ENCODE measurements around the gene HNF1A.

HNF1A gene

DNA sequence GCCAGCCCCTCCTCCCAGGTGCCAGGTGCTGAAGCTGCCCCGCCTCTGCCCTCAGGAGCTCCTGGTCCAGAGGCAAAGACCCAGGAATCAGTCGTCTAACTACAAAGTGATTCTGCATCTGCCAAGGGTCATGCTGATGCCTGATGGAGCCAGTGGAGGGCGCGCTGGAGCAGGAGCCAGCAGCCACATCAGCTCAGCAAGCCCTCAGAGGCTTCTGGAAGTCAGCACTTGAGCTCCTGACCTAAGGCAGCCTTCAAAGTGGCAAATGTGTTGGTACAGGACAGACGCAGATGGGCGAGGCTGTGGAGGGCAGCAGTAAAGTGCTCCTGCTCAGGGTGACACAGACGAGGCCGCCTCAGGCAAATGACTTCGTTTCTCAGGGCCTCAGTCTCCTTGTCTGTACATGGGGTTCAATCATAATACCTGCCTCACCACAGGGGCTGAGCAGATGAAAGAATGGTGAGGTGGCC lies 27.0 kb downstream of the HNF1A start:
- peak; percentile 23 to 56 for DNase-seq
- no peak overlapping the region for H2AK5ac ChIP-seq (ENCODE audit: low read length)
- no peak overlapping the region for H2BK5ac ChIP-seq (ENCODE audit: low read depth, low read length, poor library complexity)
- no peak overlapping the region for H3K4ac ChIP-seq (ENCODE audit: low read depth, low read length)
- no peak overlapping the region for H3K4me2 ChIP-seq (ENCODE audit: low read length)
- no peak overlapping the region for H2AFZ ChIP-seq (ENCODE audit: insufficient read depth, low read length, poor library complexity)
- H3K23ac ChIP-seq (ENCODE audit: low read length) = no peak overlapping the region
- H3K9ac ChIP-seq (ENCODE audit: low read length) = no peak overlapping the region
- no peak overlapping the region for H2BK120ac ChIP-seq (ENCODE audit: insufficient read depth, low read length, poor library complexity)
- no peaks in the 10 kb centered on the region for H3K79me2 ChIP-seq (ENCODE audit: control insufficient read depth, insufficient read depth, low read length, poor library complexity)
- no peak overlapping the region for H4K12ac ChIP-seq (ENCODE audit: low read depth, low read length)
- no peak overlapping the region for H3K4me3 ChIP-seq (ENCODE audit: low read depth, low read length)
- peaks cover 25 to 36% of the 10 kb centered on the region in 2 experiments for H3K36me3 ChIP-seq (ENCODE audit: control insufficient read depth in 1 of 2, insufficient read depth in 2 of 2, low read length in 2 of 2)
- H4K91ac ChIP-seq (ENCODE audit: low read depth, low read length) = no peak overlapping the region
- no peak overlapping the region for H3K14ac ChIP-seq (ENCODE audit: low read length)
- no peak overlapping the region for H2BK12ac ChIP-seq (ENCODE audit: low read length)
- no peak overlapping the region for H3K27ac ChIP-seq (ENCODE audit: low read depth, low read length)
- no peak overlapping the region for H4K8ac ChIP-seq (ENCODE audit: low read depth, low read length)
- no peaks in the 10 kb centered on the region for H3K27me3 ChIP-seq (ENCODE audit: insufficient read depth, low read length)
- no peak overlapping the region for H3K18ac ChIP-seq (ENCODE audit: low read length)
- no peaks in the 10 kb centered on the region for H3K79me1 ChIP-seq (ENCODE audit: low read length)
- no CpG with 5 or more reads among the region's 9 CpGs for WGBS (ENCODE audit: extremely low coverage, insufficient coverage, insufficient read length)
- peaks cover under 1 to 6% of the 10 kb centered on the region in 2 experiments for H3K4me1 ChIP-seq (ENCODE audit: control insufficient read depth in 1 of 2, insufficient read depth in 2 of 2, low read length in 2 of 2)
- no peaks in the 10 kb centered on the region for H3K9me3 ChIP-seq (ENCODE audit: insufficient read depth, low read depth, low read length)

DNA sequence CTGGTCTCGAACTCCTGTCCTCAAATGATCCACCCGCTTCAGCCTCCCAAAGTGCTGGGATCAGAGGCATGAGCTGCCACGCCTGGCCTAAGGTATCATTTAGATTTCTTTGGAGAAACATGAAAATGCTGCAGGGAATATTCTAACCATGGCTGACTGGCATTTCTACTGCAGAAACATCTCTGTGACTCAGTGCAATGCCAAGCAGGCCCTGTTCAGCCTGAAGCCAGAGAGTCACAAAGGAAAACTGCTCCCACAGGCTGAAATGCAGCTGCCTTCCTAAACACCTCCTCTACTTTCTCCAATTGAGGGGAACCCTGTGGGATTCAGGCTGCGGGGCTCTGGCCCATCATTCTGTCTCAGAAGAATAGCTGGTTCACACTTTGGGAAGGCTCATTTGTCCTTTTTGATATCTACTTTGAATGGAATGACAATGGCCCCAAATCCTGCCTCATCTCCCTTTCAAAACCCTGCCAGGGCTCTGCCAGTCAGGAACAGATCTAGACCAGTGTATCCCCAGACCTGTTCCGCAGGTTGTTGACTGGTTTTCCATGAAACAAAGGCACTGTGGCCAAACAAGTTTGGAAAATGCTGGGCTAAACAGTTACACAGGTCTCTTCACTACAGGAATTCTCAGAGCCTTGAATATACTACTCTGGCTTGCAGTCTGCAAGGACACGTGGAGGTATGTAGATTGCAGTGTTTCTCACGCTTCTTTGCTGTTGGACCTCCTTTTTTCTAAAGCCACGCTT lies 30.2 kb downstream of the HNF1A start:
- no peak overlapping the region for H3K18ac ChIP-seq (ENCODE audit: low read length)
- no peaks in the 10 kb centered on the region for H3K79me1 ChIP-seq (ENCODE audit: low read length)
- no peak overlapping the region for H3K4ac ChIP-seq (ENCODE audit: low read depth, low read length)
- no peak overlapping the region for H3K27ac ChIP-seq (ENCODE audit: low read depth, low read length)
- H2BK5ac ChIP-seq (ENCODE audit: low read depth, low read length, poor library complexity) = no peak overlapping the region
- H4K91ac ChIP-seq (ENCODE audit: low read depth, low read length) = no peak overlapping the region
- WGBS (ENCODE audit: extremely low coverage, insufficient coverage, insufficient read length) = no CpG with 5 or more reads among the region's 8 CpGs
- peak; percentile 9 to 51 for DNase-seq
- H2BK12ac ChIP-seq (ENCODE audit: low read length) = no peak overlapping the region
- H3K4me3 ChIP-seq (ENCODE audit: low read depth, low read length) = no peak overlapping the region
- H3K27me3 ChIP-seq (ENCODE audit: insufficient read depth, low read length) = no peaks in the 10 kb centered on the region
- no peak overlapping the region for H3K4me2 ChIP-seq (ENCODE audit: low read length)
- H3K9ac ChIP-seq (ENCODE audit: low read length) = no peak overlapping the region
- H3K36me3 ChIP-seq (ENCODE audit: control insufficient read depth in 1 of 2, insufficient read depth in 2 of 2, low read length in 2 of 2) = peaks cover 24 to 50% of the 10 kb centered on the region in 2 experiments
- H4K12ac ChIP-seq (ENCODE audit: low read depth, low read length) = no peak overlapping the region
- no peak overlapping the region for H2BK120ac ChIP-seq (ENCODE audit: insufficient read depth, low read length, poor library complexity)
- H3K4me1 ChIP-seq (ENCODE audit: control insufficient read depth in 1 of 2, insufficient read depth in 2 of 2, low read length in 2 of 2) = no peaks in the 10 kb centered on the region
- H3K9me3 ChIP-seq (ENCODE audit: insufficient read depth, low read depth, low read length) = no peaks in the 10 kb centered on the region
- H2AFZ ChIP-seq (ENCODE audit: insufficient read depth, low read length, poor library complexity) = no peak overlapping the region
- H3K23ac ChIP-seq (ENCODE audit: low read length) = no peak overlapping the region
- H3K79me2 ChIP-seq (ENCODE audit: control insufficient read depth, insufficient read depth, low read length, poor library complexity) = no peaks in the 10 kb centered on the region
- H4K8ac ChIP-seq (ENCODE audit: low read depth, low read length) = no peak overlapping the region
- H3K14ac ChIP-seq (ENCODE audit: low read length) = no peak overlapping the region
- no peak overlapping the region for H2AK5ac ChIP-seq (ENCODE audit: low read length)

DNA sequence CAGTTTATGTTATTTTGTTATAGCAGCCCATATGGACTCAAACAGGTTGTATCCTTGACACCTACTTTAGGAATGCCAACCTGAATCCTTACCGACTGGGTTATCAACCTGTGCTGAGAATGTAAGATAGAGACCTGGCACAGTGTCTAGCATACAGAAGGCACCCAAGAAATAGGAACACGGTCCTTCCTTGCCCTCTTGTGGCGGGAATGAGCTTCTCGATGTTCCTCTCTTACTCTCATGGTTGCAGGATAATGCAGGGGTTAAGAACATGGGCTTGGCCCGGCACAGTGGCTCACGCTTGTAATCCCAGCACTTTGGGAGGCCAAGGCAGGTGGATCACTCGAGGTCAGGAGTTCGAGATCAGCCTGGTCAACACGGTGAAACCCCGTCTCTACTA lies 31.4 kb downstream of the HNF1A start:
- no peak overlapping the region for H2BK12ac ChIP-seq (ENCODE audit: low read length)
- H4K91ac ChIP-seq (ENCODE audit: low read depth, low read length) = no peak overlapping the region
- H3K18ac ChIP-seq (ENCODE audit: low read length) = no peak overlapping the region
- H4K8ac ChIP-seq (ENCODE audit: low read depth, low read length) = no peak overlapping the region
- H2BK120ac ChIP-seq (ENCODE audit: insufficient read depth, low read length, poor library complexity) = no peak overlapping the region
- H3K36me3 ChIP-seq (ENCODE audit: control insufficient read depth in 1 of 2, insufficient read depth in 2 of 2, low read length in 2 of 2) = peaks cover 13 to 38% of the 10 kb centered on the region in 2 experiments
- no CpG with 5 or more reads among the region's 10 CpGs for WGBS (ENCODE audit: extremely low coverage, insufficient coverage, insufficient read length)
- no peak overlapping the region for H3K23ac ChIP-seq (ENCODE audit: low read length)
- DNase-seq = peak; percentile 26 to 80
- no peaks in the 10 kb centered on the region for H3K27me3 ChIP-seq (ENCODE audit: insufficient read depth, low read length)
- H2BK5ac ChIP-seq (ENCODE audit: low read depth, low read length, poor library complexity) = no peak overlapping the region
- no peak overlapping the region for H4K12ac ChIP-seq (ENCODE audit: low read depth, low read length)
- no peaks in the 10 kb centered on the region for H3K79me2 ChIP-seq (ENCODE audit: control insufficient read depth, insufficient read depth, low read length, poor library complexity)
- no peak overlapping the region for H3K9ac ChIP-seq (ENCODE audit: low read length)
- H3K4me1 ChIP-seq (ENCODE audit: control insufficient read depth in 1 of 2, insufficient read depth in 2 of 2, low read length in 2 of 2) = no peaks in the 10 kb centered on the region
- H3K4me2 ChIP-seq (ENCODE audit: low read length) = no peak overlapping the region
- no peaks in the 10 kb centered on the region for H3K9me3 ChIP-seq (ENCODE audit: insufficient read depth, low read depth, low read length)
- H3K4me3 ChIP-seq (ENCODE audit: low read depth, low read length) = no peak overlapping the region
- H3K27ac ChIP-seq (ENCODE audit: low read depth, low read length) = no peak overlapping the region
- H2AFZ ChIP-seq (ENCODE audit: insufficient read depth, low read length, poor library complexity) = no peak overlapping the region
- H3K14ac ChIP-seq (ENCODE audit: low read length) = no peak overlapping the region
- no peaks in the 10 kb centered on the region for H3K79me1 ChIP-seq (ENCODE audit: low read length)
- H2AK5ac ChIP-seq (ENCODE audit: low read length) = no peak overlapping the region
- H3K4ac ChIP-seq (ENCODE audit: low read depth, low read length) = no peak overlapping the region

DNA sequence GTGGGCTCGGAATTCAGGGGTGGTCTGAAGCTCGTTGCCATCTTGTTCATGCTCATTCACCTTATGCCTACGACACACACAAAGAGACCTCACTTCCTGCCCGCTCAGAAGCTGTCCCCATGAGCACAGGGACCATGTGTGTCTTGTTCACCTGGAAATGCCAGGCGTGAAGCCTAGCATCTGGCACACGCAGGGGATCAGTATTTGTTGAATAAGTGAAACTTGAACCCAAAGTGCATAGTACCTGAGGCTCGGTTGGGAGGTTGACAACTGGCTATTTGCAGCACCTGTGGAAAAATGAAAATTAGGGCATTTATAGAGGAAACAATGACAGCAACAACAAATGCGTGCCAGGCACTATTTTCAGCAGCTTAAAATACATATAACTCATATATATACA lies 32.5 kb downstream of the HNF1A start:
- no peak overlapping the region for H2AFZ ChIP-seq (ENCODE audit: insufficient read depth, low read length, poor library complexity)
- H3K79me2 ChIP-seq (ENCODE audit: control insufficient read depth, insufficient read depth, low read length, poor library complexity) = peaks cover 2% of the 10 kb centered on the region

More for the DNA sequence above, 32.5 kb downstream of the HNF1A start:
- peaks cover 11 to 32% of the 10 kb centered on the region in 2 experiments for H3K36me3 ChIP-seq (ENCODE audit: control insufficient read depth in 1 of 2, insufficient read depth in 2 of 2, low read length in 2 of 2)
- no peak overlapping the region for H4K12ac ChIP-seq (ENCODE audit: low read depth, low read length)
- H4K91ac ChIP-seq (ENCODE audit: low read depth, low read length) = no peak overlapping the region
- no peak overlapping the region for H2BK120ac ChIP-seq (ENCODE audit: insufficient read depth, low read length, poor library complexity)
- H3K4me1 ChIP-seq (ENCODE audit: control insufficient read depth in 1 of 2, insufficient read depth in 2 of 2, low read length in 2 of 2) = no peaks in the 10 kb centered on the region
- no peak overlapping the region for H3K18ac ChIP-seq (ENCODE audit: low read length)
- H3K4me2 ChIP-seq (ENCODE audit: low read length) = no peak overlapping the region
- DNase-seq = no peak
- no peaks in the 10 kb centered on the region for H3K9me3 ChIP-seq (ENCODE audit: insufficient read depth, low read depth, low read length)
- H2BK12ac ChIP-seq (ENCODE audit: low read length) = no peak overlapping the region
- H2AK5ac ChIP-seq (ENCODE audit: low read length) = no peak overlapping the region
- no peak overlapping the region for H3K23ac ChIP-seq (ENCODE audit: low read length)
- no peaks in the 10 kb centered on the region for H3K27me3 ChIP-seq (ENCODE audit: insufficient read depth, low read length)
- no peak overlapping the region for H3K4me3 ChIP-seq (ENCODE audit: low read depth, low read length)
- H3K27ac ChIP-seq (ENCODE audit: low read depth, low read length) = no peak overlapping the region
- H4K8ac ChIP-seq (ENCODE audit: low read depth, low read length) = no peak overlapping the region
- no peaks in the 10 kb centered on the region for H3K79me1 ChIP-seq (ENCODE audit: low read length)
- H3K9ac ChIP-seq (ENCODE audit: low read length) = no peak overlapping the region
- no CpG with 5 or more reads among the region's 8 CpGs for WGBS (ENCODE audit: extremely low coverage, insufficient coverage, insufficient read length)
- no peak overlapping the region for H2BK5ac ChIP-seq (ENCODE audit: low read depth, low read length, poor library complexity)
- H3K14ac ChIP-seq (ENCODE audit: low read length) = no peak overlapping the region
- no peak overlapping the region for H3K4ac ChIP-seq (ENCODE audit: low read depth, low read length)

Measured in trophoblast cell (in vitro differentiated cells and primary cell).